PC-9 (cell line): ENCODE data around the gene DNAJB6. TPM values are rescaled to one million over a fixed set of nuclear protein-coding genes. Genes with fewer than 3 reads are reported as not detected.

Source experiments
- BruUV-seq: library from RNA; stranded (reverse); fragments of 400-500 nt; replicated peaks from 2 replicates; lab custom pipeline; 2021; lab: Mats Ljungman, UMichigan
- CTCF ChIA-PET: fragments of 300-600 bp; sonication (Branson Sonifier 250); formaldehyde crosslinking; loops from one replicate; lab custom pipeline; 2022; ENCODE audit warnings: antibody characterized with exemption; lab: Charles Lee
- POLR2A ChIA-PET: fragments of 300-600 bp; sonication (Branson Sonifier 250); formaldehyde crosslinking; loops from one replicate; lab custom pipeline; 2022; ENCODE audit warnings: antibody characterized with exemption; ENCODE audit not compliant: unreplicated experiment; lab: Charles Lee
- DNase-seq, 2 experiments: peaks; one replicate each; pipeline versions ENCODE4 v3.0.0 to v3.0.0-alpha.2; 2015 to 2022; ENCODE audit warnings: mixed read lengths in 1 of 2
- H2AFZ ChIP-seq: fragments of 200-600 bp; sonication (generic); 2 replicates; pipeline ENCODE4 v1.8.1; 2017; ENCODE audit warnings: antibody characterized with exemption
- H3F3A ChIP-seq: fragments of 200-600 bp; sonication (generic); 2 replicates; pipeline ENCODE4 v1.8.1; 2017; ENCODE audit warnings: antibody characterized with exemption, mild to moderate bottlenecking, low read depth; ENCODE audit not compliant: insufficient read depth
- H3K27ac ChIP-seq: fragments of 200-600 bp; sonication (generic); 2 replicates; pipeline ENCODE4 v1.6.1; 2016; ENCODE audit warnings: mixed run types
- H3K27me3 ChIP-seq: fragments of 200-600 bp; sonication (generic); 2 replicates; pipeline ENCODE4 v1.6.1; 2016; ENCODE audit warnings: low read depth, mixed run types; ENCODE audit not compliant: insufficient read depth
- H3K36me3 ChIP-seq: fragments of 200-600 bp; sonication (generic); 2 replicates; pipeline ENCODE4 v1.6.1; 2016; ENCODE audit warnings: low read depth, mixed run types
- H3K4me1 ChIP-seq: fragments of 200-600 bp; sonication (generic); replicated peaks from 2 replicates; pipeline ENCODE4 v1.6.1; 2016; ENCODE audit warnings: mixed run types; ENCODE audit not compliant: insufficient read depth
- H3K4me2 ChIP-seq: fragments of 200-600 bp; sonication (generic); 2 replicates; pipeline ENCODE4 v1.6.1; 2017; ENCODE audit warnings: mixed run types
- H3K4me3 ChIP-seq: fragments of 200-600 bp; sonication (generic); 2 replicates; pipeline ENCODE4 v1.6.1; 2016; ENCODE audit warnings: mixed run types
- H3K79me2 ChIP-seq: fragments of 200-600 bp; sonication (generic); 2 replicates; pipeline ENCODE4 v1.6.1; 2017; ENCODE audit warnings: low read depth, mixed run types
- H3K9me2 ChIP-seq: fragments of 200-600 bp; sonication (generic); 2 replicates; pipeline ENCODE4 v1.8.1; 2017; ENCODE audit warnings: mild to moderate bottlenecking; ENCODE audit not compliant: insufficient read depth
- H3K9me3 ChIP-seq: fragments of 200-600 bp; sonication (generic); 2 replicates; pipeline ENCODE4 v1.8.1; 2016; ENCODE audit warnings: low read depth; ENCODE audit not compliant: insufficient read depth
- H4K20me1 ChIP-seq: fragments of 200-600 bp; sonication (generic); 2 replicates; pipeline ENCODE4 v1.8.1; 2017; ENCODE audit not compliant: insufficient read depth
- CTCF ChIP-seq: fragments of 200-600 bp; sonication (generic); conservative IDR thresholded peaks from 2 replicates; pipeline ENCODE4 v1.6.1; 2017; ENCODE audit warnings: mixed run types, antibody characterized with exemption, mild to moderate bottlenecking, moderate library complexity
- EZH2 ChIP-seq: fragments of 200-600 bp; sonication (generic); IDR thresholded peaks from 2 replicates; pipeline ENCODE4 v1.8.0; 2017; ENCODE audit warnings: antibody characterized with exemption, low read depth
- intact Hi-C: fragments of 100-400 bp; cut with micrococcal nuclease; formaldehyde crosslinking; loops from one replicate; pipeline ENCODE4 v1.10.0; 2022; ENCODE audit not compliant: unreplicated experiment
- total RNA-seq: library from RNA; stranded (reverse); gene quantifications from 2 replicates; pipeline ENCODE4 v1.2.3, GENCODE V29; 2021

The DNAJB6 gene
- total RNA-seq, 1 experiment from 2014 or later: 182 TPM

GRCh38 chr7:157386979-157387800, 50.4 kb downstream of the DNAJB6 start:
- H2AFZ ChIP-seq: no peak overlapping the region
- BruUV-seq: no TSS peak
- peaks cover 84% of the 10 kb centered on the region for H4K20me1 ChIP-seq
- peak; percentile 55 to 73 for DNase-seq
- TF ChIP-seq EZH2: no peak
- peak; percentile 98 for TF ChIP-seq CTCF
- H3K9me3 ChIP-seq: no peaks in the 10 kb centered on the region
- intact Hi-C loops: loop anchor here (5.0 kb wide), 1 partner anchor 415 kb away; no protein-coding TSS in a partner anchor
- no peak overlapping the region for H3K4me2 ChIP-seq
- no peaks in the 10 kb centered on the region for H3K9me2 ChIP-seq
- ChIA-PET CTCF (interaction anchor here (0.6 kb wide), 1 partner anchor 122 kb away, joined by 3 read pairs; no protein-coding TSS in a partner anchor), POLR2A (no interaction called here)
- H3K4me1 ChIP-seq: no peaks in the 10 kb centered on the region
- no peaks in the 10 kb centered on the region for H3K27me3 ChIP-seq
- no peak overlapping the region for H3K4me3 ChIP-seq
- peaks cover 53% of the 10 kb centered on the region for H3K36me3 ChIP-seq
- H3F3A ChIP-seq: peaks cover 78% of the 10 kb centered on the region
- no peak overlapping the region for H3K27ac ChIP-seq
- H3K79me2 ChIP-seq: peaks cover 63% of the 10 kb centered on the region

- H3K9me2 ChIP-seq: no peaks in the 10 kb centered on the region
- CTCF ChIA-PET: interaction anchor here (0.7 kb wide), 1 partner anchor 232 kb away, joined by 3 read pairs; no protein-coding TSS in a partner anchor
- POLR2A ChIA-PET: no interaction called here
- no peak overlapping the region for H3K4me3 ChIP-seq
- no peak overlapping the region for H2AFZ ChIP-seq
- H4K20me1 ChIP-seq: peaks cover 85% of the 10 kb centered on the region
- DNase-seq: no peak
- H3K36me3 ChIP-seq: peaks cover 46% of the 10 kb centered on the region
- TF ChIP-seq EZH2 (no peak), CTCF (no peak)
- BruUV-seq: no TSS peak
- H3K4me1 ChIP-seq: no peaks in the 10 kb centered on the region
- no peaks in the 10 kb centered on the region for H3K9me3 ChIP-seq
- H3K27me3 ChIP-seq: no peaks in the 10 kb centered on the region
- H3K79me2 ChIP-seq: peaks cover 60% of the 10 kb centered on the region
- intact Hi-C loops: loop anchor here (5.0 kb wide), 1 partner anchor 416 kb away; no protein-coding TSS in a partner anchor
- no peak overlapping the region for H3K4me2 ChIP-seq
- no peak overlapping the region for H3K27ac ChIP-seq
- peaks cover 79% of the 10 kb centered on the region for H3F3A ChIP-seq
Measured at GRCh38 chr7:157388301-157388700, 51.5 kb downstream of the DNAJB6 start.

- Histone ChIP-seq H3K4me1 (no peaks in the 10 kb centered on the region), H3K27me3 (no peaks in the 10 kb centered on the region), H3F3A (peaks cover 63% of the 10 kb centered on the region), H3K36me3 (peaks cover 36% of the 10 kb centered on the region), H3K9me3 (no peaks in the 10 kb centered on the region), H3K79me2 (peaks cover 65% of the 10 kb centered on the region), H3K4me3 (no peak overlapping the region), H3K27ac (no peak overlapping the region), H4K20me1 (peaks cover 85% of the 10 kb centered on the region), H3K9me2 (no peaks in the 10 kb centered on the region), H2AFZ (no peak overlapping the region), H3K4me2 (no peak overlapping the region)
- CTCF ChIA-PET: no interaction called here
- BruUV-seq: no TSS peak
- DNase-seq: no peak
- intact Hi-C loops: loop anchor here (5.0 kb wide), 1 partner anchor 418 kb away; no protein-coding TSS in a partner anchor
- POLR2A ChIA-PET: no interaction called here
- no peak for TF ChIP-seq EZH2
- no peak for TF ChIP-seq CTCF
Measured at GRCh38 chr7:157389951-157390730, 53.3 kb downstream of the DNAJB6 start.
